Endothelial cell of umbilical vein (primary cell): ENCODE data around the gene GGA2. TPM values are rescaled to one million over a fixed set of nuclear protein-coding genes. Genes with fewer than 3 reads are reported as not detected.

Experiments used
- BruUV-seq: library from RNA; stranded (reverse); fragments of 400-500 nt; replicated peaks from 2 replicates; lab custom pipeline; 2021; lab: Mats Ljungman, UMichigan
- CTCF ChIA-PET: fragments of 300-600, 350-600 bp; sonication (Branson Sonifier 250); formaldehyde crosslinking; loops from one replicate; lab custom pipeline; 2021; ENCODE audit warnings: antibody characterized with exemption, inconsistent platforms; lab: Charles Lee
- POLR2A ChIA-PET: fragments of 300-600, 350-600 bp; sonication (Branson Sonifier 250); formaldehyde crosslinking; loops from one replicate; lab custom pipeline; 2021; ENCODE audit warnings: antibody characterized with exemption, inconsistent platforms; lab: Charles Lee
- DNase-seq: peaks from one replicate; pipeline ENCODE4 v3.0.0-alpha.2; 2011; ENCODE audit warnings: low read depth, low spot score
- FAIRE-seq: peaks from 2 replicates; lab custom pipeline; 2011; peaks lifted over from hg19 to GRCh38; lab: Jason Lieb, UNC
- H2AFZ ChIP-seq: 2 replicates; pipeline ENCODE4 v1.6.0; 2012; ENCODE audit warnings: low read depth, low read length, control low read depth, inconsistent platforms
- H3K27ac ChIP-seq: 2 replicates; pipeline ENCODE4 v1.5.1; 2011; ENCODE audit warnings: low read depth, mild to moderate bottlenecking, control low read depth, low read length, moderate library complexity; ENCODE audit not compliant: insufficient read depth
- H3K27me3 ChIP-seq, 2 experiments: 2 replicates each; pipeline versions ENCODE4 v1.6.0 to v1.6.1; 2011; ENCODE audit warnings: low read length in 2 of 2, mixed read lengths in 1 of 2; ENCODE audit not compliant: control insufficient read depth in 2 of 2, insufficient read depth in 2 of 2
- H3K36me3 ChIP-seq, 2 experiments: 2 replicates in 1 of 2; 3 replicates in 1 of 2; pipeline ENCODE4 v1.5.1; 2011; ENCODE audit warnings: low read length in 2 of 2, mild to moderate bottlenecking in 1 of 2, moderate library complexity in 1 of 2; ENCODE audit not compliant: control insufficient read depth in 2 of 2, insufficient read depth in 2 of 2; ENCODE audit errors: extremely low read depth in 1 of 2
- H3K4me1 ChIP-seq: 3 replicates; pipeline ENCODE4 v1.5.1; 2011; ENCODE audit warnings: mild to moderate bottlenecking, low read length; ENCODE audit not compliant: control insufficient read depth, insufficient read depth; ENCODE audit errors: extremely low read depth
- H3K4me2 ChIP-seq: 2 replicates; pipeline ENCODE4 v1.6.1; 2011; ENCODE audit warnings: low read length, control low read depth, mixed read lengths; ENCODE audit not compliant: insufficient read depth
- H3K4me3 ChIP-seq, 3 experiments: fragments of 200-600 bp in 1 of 3; sonication (generic), shearing (Covaris generic) in 1 of 3; replicated peaks in 1 of 3; 2 replicates each; pipeline ENCODE4 v1.5.1; 2011 to 2016; ENCODE audit warnings: control low read depth in 3 of 3, low read length in 3 of 3, mild to moderate bottlenecking in 2 of 3, inconsistent platforms in 1 of 3, low read depth in 1 of 3, moderate library complexity in 1 of 3; ENCODE audit not compliant: insufficient read depth in 1 of 3
- H3K79me2 ChIP-seq: 2 replicates; pipeline ENCODE4 v1.6.0; 2012; ENCODE audit warnings: low read length, inconsistent platforms; ENCODE audit not compliant: control insufficient read depth, insufficient read depth
- H3K9ac ChIP-seq: replicated peaks from 2 replicates; pipeline ENCODE3; 2011; ENCODE audit warnings: low read length, control low read depth; ENCODE audit not compliant: insufficient read depth; ENCODE audit errors: extremely low read depth
- H3K9me1 ChIP-seq: replicated peaks from 3 replicates; pipeline ENCODE4 v1.6.0; 2011; ENCODE audit warnings: mild to moderate bottlenecking, low read length; ENCODE audit not compliant: control insufficient read depth, insufficient read depth; ENCODE audit errors: extremely low read depth
- H3K9me3 ChIP-seq: replicated peaks from 2 replicates; pipeline ENCODE4 v1.5.1; 2012; ENCODE audit warnings: low read length, inconsistent platforms; ENCODE audit not compliant: control insufficient read depth, insufficient read depth
- H4K20me1 ChIP-seq: replicated peaks from 2 replicates; pipeline ENCODE3; 2011; ENCODE audit warnings: mild to moderate bottlenecking, low read length; ENCODE audit not compliant: control insufficient read depth, insufficient read depth; ENCODE audit errors: extremely low read depth
- CTCF ChIP-seq, 2 donors: IDR thresholded peaks; 1 replicate in 1 of 2; 2 replicates in 1 of 2; pipeline ENCODE4 v1.5.1; 2011; ENCODE audit warnings: low read length in 2 of 2, mild to moderate bottlenecking in 2 of 2, moderate library complexity in 2 of 2, control low read depth in 1 of 2, inconsistent platforms in 1 of 2, low read depth in 1 of 2; ENCODE audit not compliant: insufficient read depth in 1 of 2; ENCODE audit errors: extremely low read depth in 1 of 2
- EZH2 ChIP-seq: IDR thresholded peaks from 2 replicates; pipeline ENCODE4 v1.6.1; 2012; ENCODE audit warnings: borderline replicate concordance, low read depth, mild to moderate bottlenecking, moderate library complexity, low read length, inconsistent platforms; ENCODE audit not compliant: severe bottlenecking
- FOS ChIP-seq: IDR thresholded peaks from 2 replicates; pipeline ENCODE4 v1.6.1; 2011; ENCODE audit warnings: mild to moderate bottlenecking, low read length, moderate library complexity, borderline replicate concordance; ENCODE audit not compliant: insufficient read depth
- GATA2 ChIP-seq: IDR thresholded peaks from 2 replicates; pipeline ENCODE4 v1.7.0; 2011; ENCODE audit warnings: low read depth, mild to moderate bottlenecking, moderate library complexity, mixed read lengths, low read length; ENCODE audit not compliant: insufficient read length, insufficient read depth
- JUN ChIP-seq: IDR thresholded peaks from 2 replicates; pipeline ENCODE4 v1.6.1; 2011; ENCODE audit warnings: borderline replicate concordance, low read depth; ENCODE audit not compliant: insufficient read length, insufficient read depth
- MAX ChIP-seq: IDR thresholded peaks from 2 replicates; pipeline ENCODE4 v1.6.1; 2011; ENCODE audit not compliant: insufficient read depth, insufficient read length
- MYC ChIP-seq: IDR thresholded peaks from one replicate; pipeline ENCODE4 v1.6.1; 2011; ENCODE audit warnings: mild to moderate bottlenecking, low read depth, low read length
- POLR2A ChIP-seq: IDR thresholded peaks from 2 replicates; pipeline ENCODE4 v1.6.1; 2012; ENCODE audit warnings: low read depth, mild to moderate bottlenecking, control low read depth, low read length
- POLR2AphosphoS5 ChIP-seq: IDR thresholded peaks from 2 replicates; pipeline ENCODE4 v1.6.1; 2012; ENCODE audit warnings: low read depth, mild to moderate bottlenecking, control low read depth, low read length, moderate library complexity; ENCODE audit not compliant: insufficient read depth
- dilution Hi-C: fragments of 300-500 bp; cut with MboI; formaldehyde crosslinking; loops from one replicate; pipeline ENCODE4 v1.15.0; 2019; ENCODE audit warnings: low sequenced_read_pairs; ENCODE audit not compliant: extremely low pct_ligation_motif_present
- intact Hi-C: fragments of 100-400 bp; cut with micrococcal nuclease; formaldehyde crosslinking; loops from one replicate; pipeline ENCODE4 v1.10.0; 2022
- polyA plus RNA-seq, 4 experiments: library from polyadenylated mRNA; depleted of rRNA in 3 of 4; stranded (reverse) in 3 of 4; unstranded in 1 of 4; fragments of >200 nt; gene quantifications; 2 replicates each; pipeline versions ENCODE4 v1.2.1 to v1.2.3, GENCODE V29; 2011 to 2012; ENCODE audit warnings: missing spikeins in 1 of 4
- total RNA-seq: library from RNA; stranded (reverse); gene quantifications from 2 replicates; pipeline ENCODE4 v1.2.3, GENCODE V29; 2021

GGA2 gene
- total and polyA plus RNA-seq, 2 donors (not counting 3 experiments of a cell fraction or from before 2014, with no cell fraction given), result 33.3 to 73.1 TPM

- no peak for DNase-seq
- BruUV-seq, result no TSS peak
- Histone ChIP-seq H3K79me2 (no peaks in the 10 kb centered on the region), H3K4me3 (no peak overlapping the region), H3K27me3 (no peaks in the 10 kb centered on the region), H4K20me1 (no peaks in the 10 kb centered on the region), H3K4me1 (no peaks in the 10 kb centered on the region), H3K9me3 (no peaks in the 10 kb centered on the region), H2AFZ (no peak overlapping the region), H3K9ac (no peak overlapping the region), H3K27ac (no peak overlapping the region), H3K9me1 (no peaks in the 10 kb centered on the region), H3K4me2 (no peak overlapping the region), H3K36me3 (peaks cover 13 to 33% of the 10 kb centered on the region in 2 experiments)
- POLR2A ChIA-PET, result no interaction called here
- FAIRE-seq, result no peak
- intact Hi-C loops, result no loop called here
- CTCF ChIA-PET, result interaction anchor here (1.1 kb wide), 1 partner anchor 9 kb away, joined by 3 read pairs; no protein-coding TSS in a partner anchor
- dilution Hi-C loops, result no loop called here
- TF ChIP-seq GATA2, result no peak
- TF ChIP-seq MAX, result no peak
- TF ChIP-seq MYC, result no peak
- no peak for TF ChIP-seq POLR2A
- no peak for TF ChIP-seq JUN
These were observed 40.5 kb downstream of the GGA2 start for GRCh38 chr16:23469814-23470213.

GRCh38 chr16:23466162-23466885 lies 44.0 kb downstream of the GGA2 start:
- no peak for FAIRE-seq
- no peak overlapping the region for H2AFZ ChIP-seq
- ChIA-PET CTCF (interaction anchor here (1.1 to 1.8 kb wide), 2 partner anchors 31 to 567 kb away, joined by 4 to 6 read pairs; no protein-coding TSS in a partner anchor), POLR2A (no interaction called here)
- DNase-seq, result peak; percentile 45
- H3K9ac ChIP-seq, result no peak overlapping the region
- dilution Hi-C loops (no loop called here), intact Hi-C loops (no loop called here)
- H3K36me3 ChIP-seq, result peaks cover 9 to 26% of the 10 kb centered on the region in 2 experiments
- H3K27me3 ChIP-seq, result no peaks in the 10 kb centered on the region
- no peaks in the 10 kb centered on the region for H3K79me2 ChIP-seq
- BruUV-seq, result no TSS peak
- no peaks in the 10 kb centered on the region for H4K20me1 ChIP-seq
- H3K4me2 ChIP-seq, result no peak overlapping the region
- no peaks in the 10 kb centered on the region for H3K9me1 ChIP-seq
- no peak overlapping the region for H3K27ac ChIP-seq
- H3K4me3 ChIP-seq, result no peak overlapping the region
- no peak for TF ChIP-seq GATA2
- TF ChIP-seq JUN, result no peak
- no peak for TF ChIP-seq CTCF (IDR thresholded peaks at IDR 0.05; ENCODE audit: extremely low read depth in 1 of 2, insufficient read depth in 1 of 2, low read depth in 1 of 2, low read length in 2 of 2)
- no peak for TF ChIP-seq MAX
- TF ChIP-seq MYC, result no peak
- no peak for TF ChIP-seq POLR2AphosphoS5
- no peak for TF ChIP-seq EZH2
- peak; percentile 67 for TF ChIP-seq FOS
- TF ChIP-seq POLR2A, result no peak
- no peaks in the 10 kb centered on the region for H3K9me3 ChIP-seq
- no peaks in the 10 kb centered on the region for H3K4me1 ChIP-seq
